ENCODE results near the gene CASK.
"Not testable (repeated sequence)": the region's sequence is repeated elsewhere in the genome, so short reads cannot be mapped to it uniquely, and the experiment has no call there.

Gene CASK

GRCh38 chrX:41688156-41688555 is 235.2 kb downstream of the CASK start:
- DNase-seq = no peak

- DNase-seq = no peak
Measured at GRCh38 chrX:41686788-41687187, 236.6 kb downstream of the CASK start.

- DNase-seq = no peak
Measured at GRCh38 chrX:41684940-41685339, 238.4 kb downstream of the CASK start.

- DNase-seq = no peak
Measured at GRCh38 chrX:41684138-41684537, 239.2 kb downstream of the CASK start.

GRCh38 chrX:41677183-41678060 is 245.9 kb downstream of the CASK start:
- DNase-seq = no peak

GRCh38 chrX:41676361-41676760 is 247.0 kb downstream of the CASK start:
- not testable (repeated sequence) for DNase-seq

GRCh38 chrX:41672643-41673042 is 250.7 kb downstream of the CASK start:
- peak; percentile 50 for DNase-seq

GRCh38 chrX:41671082-41671481 is 252.3 kb downstream of the CASK start:
- DNase-seq = peak; percentile 35

- no peak for DNase-seq
Measured at GRCh38 chrX:41670112-41670511, 253.2 kb downstream of the CASK start.

GRCh38 chrX:41667631-41668030 is 255.7 kb downstream of the CASK start:
- DNase-seq = peak; percentile 36

GRCh38 chrX:41666251-41666650 is 257.1 kb downstream of the CASK start:
- DNase-seq = peak; percentile 39

GRCh38 chrX:41665686-41666085 is 257.7 kb downstream of the CASK start:
- no peak for DNase-seq

- peak; percentile 42 for DNase-seq
Measured at GRCh38 chrX:41664908-41665307, 258.4 kb downstream of the CASK start.

GRCh38 chrX:41664375-41664901 is 258.9 kb downstream of the CASK start:
- peak; percentile 56 for DNase-seq

- no peak for DNase-seq
Measured at GRCh38 chrX:41661366-41662095, 261.8 kb downstream of the CASK start.

GRCh38 chrX:41655631-41656030 is 267.7 kb downstream of the CASK start:
- DNase-seq = no peak

GRCh38 chrX:41655101-41655500 is 268.3 kb downstream of the CASK start:
- no peak for DNase-seq

GRCh38 chrX:41653125-41653524 is 270.2 kb downstream of the CASK start:
- DNase-seq = no peak

- DNase-seq = not testable (repeated sequence)
Measured at GRCh38 chrX:41646201-41646600, 277.2 kb downstream of the CASK start.

- DNase-seq = no peak
Measured at GRCh38 chrX:41634284-41634683, 289.1 kb downstream of the CASK start.

GRCh38 chrX:41630091-41630490 is 293.3 kb downstream of the CASK start:
- no peak for DNase-seq

- no peak for DNase-seq
Measured at GRCh38 chrX:41629539-41629938, 293.8 kb downstream of the CASK start.

GRCh38 chrX:41621222-41621723 is 302.1 kb downstream of the CASK start:
- DNase-seq = no peak

- DNase-seq = no peak
Measured at GRCh38 chrX:41619221-41619620, 304.1 kb downstream of the CASK start.

Measured in activated CD4-positive, alpha-beta T cell treated with anti-CD3 and anti-CD28 coated beads, Interleukin-2, Interleukin-6, amounts not matched to agents 100 ng/mL and 50 ng/mL, durations not matched to agents 16 hours and 8 hours (primary cell).